ENCODE data around the gene KRT38. TPM values are rescaled to one million over a fixed set of nuclear protein-coding genes. Genes with fewer than 3 reads are reported as not detected.

KRT38 gene
- total RNA-seq, 1 donor from 2014 or later: not detected

DNA sequence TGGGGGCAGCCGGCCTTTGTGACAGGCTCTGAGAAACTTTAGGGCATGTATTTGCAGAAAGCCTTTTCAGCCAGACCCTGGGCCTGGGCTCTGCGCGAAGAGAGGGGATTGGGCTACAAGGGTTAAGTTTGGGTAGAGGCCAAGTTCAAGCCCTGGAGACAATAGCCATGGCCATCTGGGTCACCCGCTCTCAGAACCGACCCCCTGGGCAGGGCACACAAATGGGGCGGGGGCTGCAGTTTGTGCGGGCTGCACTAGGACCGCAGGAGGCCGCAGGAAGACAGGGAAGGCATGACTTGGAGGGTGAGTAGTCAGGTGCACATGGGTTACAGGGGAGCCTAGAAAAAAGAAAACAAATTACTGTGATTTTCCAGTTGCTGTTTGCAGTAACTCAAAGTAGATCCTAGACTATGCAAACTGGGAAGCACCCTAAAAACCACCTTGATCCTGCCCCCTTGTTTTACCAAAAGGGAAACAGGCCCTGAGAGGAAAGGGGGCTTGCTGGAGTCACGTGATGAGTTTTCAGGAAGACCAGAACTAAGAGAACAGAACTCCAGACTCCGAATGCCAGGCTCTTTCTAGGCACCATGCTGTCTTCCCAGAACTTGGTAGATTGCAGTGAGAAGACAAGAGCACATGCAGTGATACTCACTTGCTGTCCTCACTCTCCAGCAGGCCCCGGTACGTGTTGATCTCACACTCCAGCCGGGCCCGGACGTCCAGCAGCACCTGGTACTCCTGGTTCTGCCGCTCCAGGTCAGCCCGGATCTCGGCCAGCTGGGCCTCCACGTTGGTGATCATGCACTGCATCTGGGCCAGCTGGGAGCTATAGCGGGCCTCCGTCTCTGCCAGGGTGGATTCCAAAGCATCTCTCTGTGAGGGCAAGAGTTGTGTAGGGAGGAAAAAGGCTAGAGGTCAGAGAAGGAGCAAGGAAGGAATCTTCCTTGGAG is 36.4 kb upstream of the KRT38 start:
- DNase-seq (ENCODE audit: low spot score): no peak
- H3K36me3 Mint-ChIP-seq (ENCODE audit: low read depth): no peaks in the 10 kb centered on the region
- H3K27me3 Mint-ChIP-seq (ENCODE audit: low read depth): no peaks in the 10 kb centered on the region
- H3K27ac Mint-ChIP-seq: no peak overlapping the region
- intact Hi-C loops (cut with micrococcal nuclease): no loop called here
- H3K4me3 Mint-ChIP-seq (ENCODE audit: low read depth): no peak overlapping the region
- H3K4me1 Mint-ChIP-seq (ENCODE audit: low read depth): no peaks in the 10 kb centered on the region
- H3K9me3 Mint-ChIP-seq: no peaks in the 10 kb centered on the region

DNA sequence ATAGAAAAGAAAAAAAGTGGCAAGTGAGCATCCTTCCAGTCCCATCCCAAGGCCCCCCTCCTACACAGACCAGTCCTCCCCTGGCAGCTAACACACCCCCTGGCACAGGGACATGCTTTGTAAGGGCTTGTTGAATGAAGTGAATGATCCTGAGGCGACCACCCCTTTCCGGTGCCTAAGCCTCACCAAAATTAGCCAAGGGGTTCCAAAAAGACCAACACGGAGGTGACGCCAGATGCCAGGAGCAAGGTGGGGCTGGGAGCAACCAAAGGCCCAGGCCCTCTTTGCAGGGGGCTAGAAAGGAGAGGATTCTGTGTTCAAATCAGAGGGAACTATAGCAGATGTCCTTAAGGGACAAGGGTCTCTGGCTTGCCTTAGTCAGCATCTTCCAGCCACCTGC is 34.6 kb upstream of the KRT38 start:
- intact Hi-C loops (cut with micrococcal nuclease): no loop called here
- Mint-ChIP-seq H3K27ac (no peak overlapping the region), H3K4me1 (ENCODE audit: low read depth) (no peaks in the 10 kb centered on the region), H3K36me3 (ENCODE audit: low read depth) (no peaks in the 10 kb centered on the region), H3K27me3 (ENCODE audit: low read depth) (no peaks in the 10 kb centered on the region), H3K9me3 (no peaks in the 10 kb centered on the region), H3K4me3 (ENCODE audit: low read depth) (no peak overlapping the region)
- DNase-seq (ENCODE audit: low spot score): no peak

DNA sequence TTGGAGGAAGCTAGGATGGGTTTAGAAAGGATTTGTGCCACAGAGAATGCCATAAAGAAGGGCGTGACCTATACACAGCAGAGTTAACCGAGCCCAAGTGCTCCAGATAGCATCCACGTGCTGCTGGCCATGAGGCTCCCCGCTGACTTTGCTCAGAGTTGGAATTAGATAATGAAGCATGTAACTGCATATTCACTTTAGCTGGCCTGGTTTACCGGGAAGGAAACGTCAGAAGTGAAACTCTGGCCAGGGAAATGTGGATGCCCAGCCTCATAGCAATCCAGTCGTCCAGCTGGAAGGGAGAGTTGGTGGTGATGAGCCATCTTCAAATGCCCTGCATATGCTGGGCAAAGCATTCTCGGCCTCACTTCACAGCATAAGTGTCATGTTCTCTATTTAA is 34.1 kb upstream of the KRT38 start:
- H3K27ac Mint-ChIP-seq: no peak overlapping the region
- H3K9me3 Mint-ChIP-seq: no peaks in the 10 kb centered on the region
- DNase-seq (ENCODE audit: low spot score): no peak
- intact Hi-C loops (cut with micrococcal nuclease): no loop called here
- no peak overlapping the region for H3K4me3 Mint-ChIP-seq (ENCODE audit: low read depth)
- H3K4me1 Mint-ChIP-seq (ENCODE audit: low read depth): no peaks in the 10 kb centered on the region
- H3K27me3 Mint-ChIP-seq (ENCODE audit: low read depth): no peaks in the 10 kb centered on the region
- H3K36me3 Mint-ChIP-seq (ENCODE audit: low read depth): no peaks in the 10 kb centered on the region

DNA sequence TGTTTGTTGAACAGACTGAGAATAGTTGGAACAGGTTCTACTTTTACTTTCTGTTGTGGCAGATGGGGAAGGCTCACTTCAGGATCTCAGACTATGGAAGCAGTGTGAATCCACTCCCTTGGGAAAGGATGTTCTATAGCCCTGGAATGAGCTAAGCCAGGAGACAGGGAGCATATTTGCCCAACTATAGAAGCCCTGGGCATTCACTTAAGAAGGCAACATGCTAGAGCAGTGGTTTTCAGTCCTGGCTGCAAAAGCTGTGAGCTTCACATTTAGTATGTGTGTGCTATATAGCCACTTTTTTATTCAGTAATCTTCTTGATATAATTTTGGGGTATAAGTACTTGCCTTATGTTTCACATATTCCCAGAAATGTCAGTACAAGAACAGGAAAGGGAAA is 27.6 kb upstream of the KRT38 start:
- Mint-ChIP-seq H3K4me3 (ENCODE audit: low read depth) (no peak overlapping the region), H3K9me3 (no peaks in the 10 kb centered on the region), H3K27ac (no peak overlapping the region), H3K27me3 (ENCODE audit: low read depth) (peaks cover 1% of the 10 kb centered on the region), H3K4me1 (ENCODE audit: low read depth) (no peaks in the 10 kb centered on the region), H3K36me3 (ENCODE audit: low read depth) (no peaks in the 10 kb centered on the region)
- intact Hi-C loops (cut with micrococcal nuclease): no loop called here
- no peak for DNase-seq (ENCODE audit: low spot score)

DNA sequence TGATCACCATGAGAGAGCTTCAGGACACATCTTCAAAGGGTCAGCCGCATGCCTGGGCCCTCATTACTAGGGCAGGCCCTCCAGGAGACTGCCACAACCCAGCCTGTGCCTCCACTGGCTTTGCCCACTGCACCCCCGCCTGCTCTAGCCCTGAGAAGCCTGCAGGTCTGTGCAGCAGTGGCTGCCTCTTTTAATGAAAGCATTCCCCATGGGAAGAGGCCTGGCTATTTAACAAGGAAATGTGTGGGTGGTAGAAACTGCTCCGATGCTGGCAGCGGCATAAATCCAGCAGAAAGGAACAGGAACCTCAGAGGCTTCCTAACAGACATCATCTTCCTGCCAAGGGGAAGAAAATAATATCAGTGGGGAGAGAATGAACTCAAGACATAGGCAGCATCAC is 26.8 kb upstream of the KRT38 start:
- H3K27ac Mint-ChIP-seq: no peak overlapping the region
- no peak for DNase-seq (ENCODE audit: low spot score)
- intact Hi-C loops (cut with micrococcal nuclease): no loop called here
- peaks cover 1% of the 10 kb centered on the region for H3K27me3 Mint-ChIP-seq (ENCODE audit: low read depth)
- no peaks in the 10 kb centered on the region for H3K9me3 Mint-ChIP-seq
- no peaks in the 10 kb centered on the region for H3K4me1 Mint-ChIP-seq (ENCODE audit: low read depth)
- H3K36me3 Mint-ChIP-seq (ENCODE audit: low read depth): no peaks in the 10 kb centered on the region
- no peak overlapping the region for H3K4me3 Mint-ChIP-seq (ENCODE audit: low read depth)

DNA sequence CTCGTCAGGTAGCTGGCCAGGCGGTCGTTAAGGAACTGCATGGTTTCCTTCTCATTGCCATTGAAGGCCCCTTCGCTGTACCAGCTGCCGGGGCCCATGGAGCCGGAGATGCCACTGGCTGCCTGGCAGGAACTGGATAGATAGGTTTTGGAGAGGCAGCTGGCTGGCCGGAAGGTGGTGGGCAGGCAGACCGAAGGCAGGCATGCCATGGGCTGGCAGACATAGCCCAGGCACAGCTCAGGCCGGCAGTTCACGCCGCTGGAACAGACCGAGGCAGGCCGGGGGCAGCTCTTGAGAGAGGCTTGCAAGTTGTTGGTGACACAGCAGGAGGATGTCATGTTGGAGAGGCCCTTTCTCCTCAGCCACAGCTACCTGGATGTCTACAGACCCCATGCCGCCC is 26.2 kb upstream of the KRT38 start, which contains the start of gene KRT32:
TSS of gene KRT32 (minus strand) at position 399 of the 400 bp plus-strand sequence. CDS start at position 338, 61 bp downstream.
- Mint-ChIP-seq H3K36me3 (ENCODE audit: low read depth) (no peaks in the 10 kb centered on the region), H3K27me3 (ENCODE audit: low read depth) (peaks cover 1% of the 10 kb centered on the region), H3K9me3 (no peaks in the 10 kb centered on the region), H3K27ac (no peak within 1 kb of the TSS), H3K4me3 (ENCODE audit: low read depth) (no peak within 1 kb of the TSS), H3K4me1 (ENCODE audit: low read depth) (no peaks in the 10 kb centered on the region)
- DNase-seq (ENCODE audit: low spot score): no peak
- intact Hi-C loops (cut with micrococcal nuclease): no loop called here

DNA sequence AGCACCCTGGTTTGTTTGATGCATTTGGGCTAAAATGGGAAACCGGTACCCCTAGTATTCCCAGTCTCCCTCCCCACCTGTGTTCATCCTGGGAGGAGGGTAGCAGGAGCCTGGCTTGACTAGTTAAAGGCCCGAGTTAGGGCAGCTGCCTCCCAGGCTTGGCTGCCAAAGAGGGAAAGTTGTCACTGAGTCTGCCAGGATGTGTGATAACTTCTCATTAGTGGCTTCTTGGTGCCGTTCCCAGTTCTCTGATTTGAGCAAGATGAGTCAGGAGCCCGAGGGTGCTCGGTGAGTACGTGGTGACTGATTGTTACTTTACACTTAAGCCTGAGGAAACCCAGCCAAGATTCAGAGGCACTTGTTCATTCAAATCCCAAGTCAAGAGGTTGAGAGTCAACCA is 23.9 kb upstream of the KRT38 start:
- Mint-ChIP-seq H3K36me3 (ENCODE audit: low read depth) (no peaks in the 10 kb centered on the region), H3K4me3 (ENCODE audit: low read depth) (no peak overlapping the region), H3K27me3 (ENCODE audit: low read depth) (peaks cover 4% of the 10 kb centered on the region), H3K9me3 (no peaks in the 10 kb centered on the region), H3K27ac (no peak overlapping the region), H3K4me1 (ENCODE audit: low read depth) (no peaks in the 10 kb centered on the region)
- DNase-seq (ENCODE audit: low spot score): no peak
- intact Hi-C loops (cut with micrococcal nuclease): no loop called here

DNA sequence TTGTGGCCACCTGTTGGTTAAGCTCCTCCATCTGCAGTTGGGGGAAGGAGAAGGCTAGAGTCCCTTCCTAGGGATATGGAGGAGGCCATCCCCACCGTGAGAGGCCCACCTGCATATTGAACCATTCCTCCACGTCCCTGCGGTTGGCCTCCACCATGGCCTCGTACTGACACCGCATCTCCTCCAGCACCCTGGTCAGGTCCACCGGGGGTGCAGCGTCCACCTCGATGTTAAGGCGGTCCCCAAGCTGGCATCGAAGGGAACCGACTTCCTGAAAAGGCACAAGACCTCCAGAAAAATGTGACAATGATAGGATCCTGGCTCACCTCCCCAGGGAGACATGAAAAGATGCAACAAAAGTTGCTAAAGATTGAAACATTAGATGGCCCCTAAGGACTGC is 23.4 kb upstream of the KRT38 start:
- no peak for DNase-seq (ENCODE audit: low spot score)
- Mint-ChIP-seq H3K9me3 (no peaks in the 10 kb centered on the region), H3K4me1 (ENCODE audit: low read depth) (no peaks in the 10 kb centered on the region), H3K27me3 (ENCODE audit: low read depth) (peaks cover 2% of the 10 kb centered on the region), H3K27ac (no peak overlapping the region), H3K36me3 (ENCODE audit: low read depth) (no peaks in the 10 kb centered on the region), H3K4me3 (ENCODE audit: low read depth) (no peak overlapping the region)
- intact Hi-C loops (cut with micrococcal nuclease): no loop called here

DNA sequence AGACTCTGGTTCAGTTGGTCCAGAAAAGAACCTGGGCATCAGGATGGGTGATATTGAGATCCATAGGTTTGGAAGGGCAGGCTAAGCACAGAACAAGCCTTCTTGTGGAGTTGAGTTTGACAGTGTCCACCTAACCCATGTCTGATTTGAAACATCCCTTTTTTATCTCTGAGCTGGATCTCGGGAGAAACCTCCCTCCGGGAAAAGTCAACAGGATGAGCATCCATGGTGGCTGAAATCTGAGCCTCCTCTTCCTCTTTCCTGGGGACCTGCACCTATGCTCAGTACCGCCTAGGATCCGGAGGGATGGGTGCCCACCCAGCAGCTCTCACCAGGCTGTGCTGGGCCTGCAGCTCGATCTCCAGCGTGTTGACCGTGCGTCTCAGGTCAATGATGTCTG is 23.0 kb upstream of the KRT38 start:
- Mint-ChIP-seq H3K27me3 (ENCODE audit: low read depth) (peaks cover 2% of the 10 kb centered on the region), H3K4me3 (ENCODE audit: low read depth) (no peak overlapping the region), H3K9me3 (no peaks in the 10 kb centered on the region), H3K36me3 (ENCODE audit: low read depth) (no peaks in the 10 kb centered on the region), H3K4me1 (ENCODE audit: low read depth) (no peaks in the 10 kb centered on the region), H3K27ac (no peak overlapping the region)
- intact Hi-C loops (cut with micrococcal nuclease): no loop called here
- no peak for DNase-seq (ENCODE audit: low spot score)

DNA sequence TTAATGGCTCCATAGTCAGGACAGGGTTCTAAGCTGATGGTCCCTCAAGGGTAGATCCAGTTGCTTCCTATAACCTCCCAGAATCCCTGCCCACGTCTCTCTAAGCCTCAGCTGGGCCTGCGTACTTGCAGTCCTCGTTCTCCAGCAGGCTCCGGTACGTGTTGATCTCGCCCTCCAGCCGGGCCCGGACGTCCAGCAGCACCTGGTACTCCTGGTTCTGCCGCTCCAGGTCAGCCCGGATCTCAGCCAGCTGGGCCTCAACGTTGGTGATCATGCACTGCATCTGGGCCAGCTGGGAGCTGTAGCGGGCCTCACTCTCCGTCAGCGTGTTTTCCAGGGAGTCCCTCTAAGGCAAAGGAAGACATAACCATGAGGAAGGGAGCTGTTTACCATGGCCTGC is 21.9 kb upstream of the KRT38 start:
- intact Hi-C loops (cut with micrococcal nuclease): no loop called here
- peaks cover 2% of the 10 kb centered on the region for H3K27me3 Mint-ChIP-seq (ENCODE audit: low read depth)
- no peaks in the 10 kb centered on the region for H3K36me3 Mint-ChIP-seq (ENCODE audit: low read depth)
- no peak for DNase-seq (ENCODE audit: low spot score)
- H3K27ac Mint-ChIP-seq: no peak overlapping the region
- no peak overlapping the region for H3K4me3 Mint-ChIP-seq (ENCODE audit: low read depth)
- no peaks in the 10 kb centered on the region for H3K4me1 Mint-ChIP-seq (ENCODE audit: low read depth)
- no peaks in the 10 kb centered on the region for H3K9me3 Mint-ChIP-seq

DNA sequence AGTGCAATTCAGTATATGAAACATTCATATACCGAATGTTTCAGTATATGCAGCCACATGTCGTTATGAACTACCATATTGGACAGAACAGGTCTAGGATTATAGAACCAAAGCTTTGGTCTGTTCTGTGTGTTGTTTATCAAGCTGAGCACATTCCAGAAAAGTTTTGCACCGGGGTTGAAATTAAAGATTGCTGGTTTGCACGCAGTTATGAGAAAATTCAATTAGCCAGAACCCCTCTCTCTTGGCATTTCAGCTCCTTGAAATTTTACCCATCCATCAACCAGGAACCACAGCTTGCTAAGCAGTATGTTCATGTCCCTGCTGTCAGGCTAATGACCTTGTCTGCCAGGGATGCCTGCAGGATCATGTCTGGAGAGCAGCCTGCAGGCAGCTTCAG is 16.9 kb upstream of the KRT38 start:
- Mint-ChIP-seq H3K4me1 (ENCODE audit: low read depth) (no peaks in the 10 kb centered on the region), H3K27ac (no peak overlapping the region), H3K36me3 (ENCODE audit: low read depth) (no peaks in the 10 kb centered on the region), H3K9me3 (no peaks in the 10 kb centered on the region), H3K4me3 (ENCODE audit: low read depth) (no peak overlapping the region), H3K27me3 (ENCODE audit: low read depth) (peaks cover 10% of the 10 kb centered on the region)
- DNase-seq (ENCODE audit: low spot score): no peak
- intact Hi-C loops (cut with micrococcal nuclease): no loop called here

DNA sequence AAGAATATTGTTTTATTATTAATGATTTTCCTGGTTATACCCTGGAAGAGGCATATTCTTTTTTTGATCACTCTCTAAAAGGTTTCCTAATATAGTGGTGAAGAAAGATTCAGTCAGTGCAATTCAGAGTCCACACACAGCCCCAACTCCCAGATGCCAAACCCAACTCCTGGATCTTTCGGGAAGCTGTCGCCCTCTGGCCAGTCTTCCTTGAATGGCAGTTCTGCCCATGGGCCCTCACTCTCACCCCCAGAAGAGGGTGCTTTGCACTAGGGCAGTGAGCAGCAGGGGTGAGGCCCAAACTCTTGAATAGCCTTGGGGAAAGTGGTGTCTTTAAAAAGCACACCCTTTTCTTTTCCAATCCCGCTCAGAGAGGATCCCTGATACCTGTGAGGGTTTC is 15.4 kb upstream of the KRT38 start:
- Mint-ChIP-seq H3K9me3 (no peaks in the 10 kb centered on the region), H3K27ac (no peak overlapping the region), H3K4me3 (ENCODE audit: low read depth) (no peak overlapping the region), H3K36me3 (ENCODE audit: low read depth) (no peaks in the 10 kb centered on the region), H3K4me1 (ENCODE audit: low read depth) (no peaks in the 10 kb centered on the region), H3K27me3 (ENCODE audit: low read depth) (peaks cover 10% of the 10 kb centered on the region)
- intact Hi-C loops (cut with micrococcal nuclease): no loop called here
- DNase-seq (ENCODE audit: low spot score): no peak

DNA sequence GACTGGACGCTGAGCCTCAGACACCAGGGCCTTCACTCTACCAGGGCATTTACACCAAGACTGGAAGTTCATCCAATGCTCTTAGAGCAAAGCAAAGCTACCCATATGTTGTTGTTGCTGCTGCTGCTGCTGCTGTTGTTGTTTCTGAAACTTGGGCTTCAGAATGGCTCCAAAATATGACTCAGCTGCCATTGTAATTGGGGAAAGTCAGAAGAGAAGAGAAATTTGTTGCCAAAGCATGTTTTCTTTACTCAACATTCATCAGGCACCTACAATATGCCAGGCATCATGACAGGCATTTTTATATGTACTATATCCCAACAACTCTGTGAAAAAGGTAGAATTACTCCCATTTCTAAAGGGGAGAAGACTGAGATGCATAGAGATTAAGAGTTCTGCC is 14.5 kb upstream of the KRT38 start:
- no peak for DNase-seq (ENCODE audit: low spot score)
- no peaks in the 10 kb centered on the region for H3K36me3 Mint-ChIP-seq (ENCODE audit: low read depth)
- H3K4me1 Mint-ChIP-seq (ENCODE audit: low read depth): no peaks in the 10 kb centered on the region
- H3K4me3 Mint-ChIP-seq (ENCODE audit: low read depth): no peak overlapping the region
- no peak overlapping the region for H3K27ac Mint-ChIP-seq
- H3K9me3 Mint-ChIP-seq: no peaks in the 10 kb centered on the region
- H3K27me3 Mint-ChIP-seq (ENCODE audit: low read depth): peaks cover 12% of the 10 kb centered on the region
- intact Hi-C loops (cut with micrococcal nuclease): no loop called here
